ENCODE measurements around the gene SEMA3C. TPM values are rescaled to one million over a fixed set of nuclear protein-coding genes. Genes with fewer than 3 reads are reported as not detected.

SEMA3C gene
- polyA plus RNA-seq, 1 experiment = 64.1 TPM

DNA sequence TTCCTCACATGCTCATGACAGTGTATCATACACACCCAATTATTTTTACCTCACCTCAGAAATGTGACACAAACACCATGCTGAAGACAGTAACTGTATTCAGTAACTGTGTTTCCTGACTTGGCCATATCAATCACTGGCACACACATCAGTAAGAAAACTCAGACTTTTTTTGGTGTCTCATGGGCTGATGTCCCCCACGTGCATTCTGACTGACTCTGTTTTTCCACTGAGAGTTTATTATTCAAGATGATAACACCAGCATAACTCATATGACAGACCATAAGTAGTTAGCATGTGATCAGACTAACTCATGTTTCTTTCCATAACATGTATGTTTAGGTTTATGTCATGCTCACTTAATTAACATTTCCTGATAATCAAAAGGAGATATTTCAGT, 155.6 kb downstream of the SEMA3C start:
- Histone ChIP-seq H3K36me3 (ENCODE audit: control insufficient read depth, insufficient read depth, low read length) (no peaks in the 10 kb centered on the region), H3K4me3 (ENCODE audit: low read depth, low read length) (no peak overlapping the region), H3K27me3 (ENCODE audit: control insufficient read depth, insufficient read depth, low read length) (no peaks in the 10 kb centered on the region)
- ChIA-PET CTCF (interaction anchor here (1.1 kb wide), 1 partner anchor 707 kb away, joined by 3 read pairs; no protein-coding TSS in a partner anchor), POLR2A (no interaction called here)
- no peak for DNase-seq (ENCODE audit: low read depth)
- TF ChIP-seq, protein P1, sequence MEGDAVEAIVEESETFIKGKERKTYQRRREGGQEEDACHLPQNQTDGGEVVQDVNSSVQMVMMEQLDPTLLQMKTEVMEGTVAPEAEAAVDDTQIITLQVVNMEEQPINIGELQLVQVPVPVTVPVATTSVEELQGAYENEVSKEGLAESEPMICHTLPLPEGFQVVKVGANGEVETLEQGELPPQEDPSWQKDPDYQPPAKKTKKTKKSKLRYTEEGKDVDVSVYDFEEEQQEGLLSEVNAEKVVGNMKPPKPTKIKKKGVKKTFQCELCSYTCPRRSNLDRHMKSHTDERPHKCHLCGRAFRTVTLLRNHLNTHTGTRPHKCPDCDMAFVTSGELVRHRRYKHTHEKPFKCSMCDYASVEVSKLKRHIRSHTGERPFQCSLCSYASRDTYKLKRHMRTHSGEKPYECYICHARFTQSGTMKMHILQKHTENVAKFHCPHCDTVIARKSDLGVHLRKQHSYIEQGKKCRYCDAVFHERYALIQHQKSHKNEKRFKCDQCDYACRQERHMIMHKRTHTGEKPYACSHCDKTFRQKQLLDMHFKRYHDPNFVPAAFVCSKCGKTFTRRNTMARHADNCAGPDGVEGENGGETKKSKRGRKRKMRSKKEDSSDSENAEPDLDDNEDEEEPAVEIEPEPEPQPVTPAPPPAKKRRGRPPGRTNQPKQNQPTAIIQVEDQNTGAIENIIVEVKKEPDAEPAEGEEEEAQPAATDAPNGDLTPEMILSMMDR (IDR thresholded peaks at IDR 0.05; ENCODE audit: insufficient read depth, low read depth, low read length) = no peak

- CTCF ChIA-PET = interaction anchor here (0.6 kb wide), 1 partner anchor 15 kb away, joined by 3 read pairs; no protein-coding TSS in a partner anchor
- no peaks in the 10 kb centered on the region for H3K27me3 ChIP-seq (ENCODE audit: control insufficient read depth, insufficient read depth, low read length)
- POLR2A ChIA-PET = no interaction called here
- DNase-seq (ENCODE audit: low read depth) = no peak
- H3K36me3 ChIP-seq (ENCODE audit: control insufficient read depth, insufficient read depth, low read length) = no peaks in the 10 kb centered on the region
- TF ChIP-seq, protein P1 (IDR thresholded peaks at IDR 0.05; ENCODE audit: insufficient read depth, low read depth, low read length) = no peak
- no peak overlapping the region for H3K4me3 ChIP-seq (ENCODE audit: low read depth, low read length)
Observed at GRCh38 chr7:80760292-80760691, 158.6 kb downstream of the SEMA3C start.

GRCh38 chr7:80752954-80753690, 165.7 kb downstream of the SEMA3C start:
- CTCF ChIA-PET = no interaction called here
- POLR2A ChIA-PET = no interaction called here
- H3K36me3 ChIP-seq (ENCODE audit: control insufficient read depth, insufficient read depth, low read length) = peaks cover 2% of the 10 kb centered on the region

GRCh38 chr7:80749270-80749669, 169.6 kb downstream of the SEMA3C start:
- DNase-seq (ENCODE audit: low read depth) = no peak
- no peak overlapping the region for H3K4me3 ChIP-seq (ENCODE audit: low read depth, low read length)
- ChIA-PET POLR2A (no interaction called here), CTCF (no interaction called here)
- H3K27me3 ChIP-seq (ENCODE audit: control insufficient read depth, insufficient read depth, low read length) = no peaks in the 10 kb centered on the region
- peaks cover 2% of the 10 kb centered on the region for H3K36me3 ChIP-seq (ENCODE audit: control insufficient read depth, insufficient read depth, low read length)
- TF ChIP-seq, protein P1 (IDR thresholded peaks at IDR 0.05; ENCODE audit: insufficient read depth, low read depth, low read length) = no peak

More at GRCh38 chr7:80752954-80753690, 165.7 kb downstream of the SEMA3C start:
- DNase-seq (ENCODE audit: low read depth) = no peak
- no peaks in the 10 kb centered on the region for H3K27me3 ChIP-seq (ENCODE audit: control insufficient read depth, insufficient read depth, low read length)
- TF ChIP-seq, protein P1 (IDR thresholded peaks at IDR 0.05; ENCODE audit: insufficient read depth, low read depth, low read length) = no peak
- no peak overlapping the region for H3K4me3 ChIP-seq (ENCODE audit: low read depth, low read length)

- H3K4me3 ChIP-seq (ENCODE audit: low read depth, low read length) = no peak overlapping the region
- CTCF ChIA-PET = no interaction called here
- TF ChIP-seq, protein P1 (IDR thresholded peaks at IDR 0.05; ENCODE audit: insufficient read depth, low read depth, low read length) = no peak
- POLR2A ChIA-PET = no interaction called here
- no peak for DNase-seq (ENCODE audit: low read depth)
- peaks cover 2% of the 10 kb centered on the region for H3K36me3 ChIP-seq (ENCODE audit: control insufficient read depth, insufficient read depth, low read length)
- no peaks in the 10 kb centered on the region for H3K27me3 ChIP-seq (ENCODE audit: control insufficient read depth, insufficient read depth, low read length)
Observed at GRCh38 chr7:80748363-80749042, 170.3 kb downstream of the SEMA3C start.

All from BJ (cell line).